Neuronal stem cell (in vitro differentiated cells): Measurements from ENCODE around the gene CSH1.

Experiments
- DNase-seq: peaks from one replicate; pipeline ENCODE4 v3.0.0-alpha.2; 2013; ENCODE audit warnings: low spot score
- H2AFZ ChIP-seq: one replicate; pipeline ENCODE4 v1.6.1; 2013; ENCODE audit warnings: mild to moderate bottlenecking, low read length, inconsistent platforms
- H2AK5ac ChIP-seq: 2 replicates; pipeline ENCODE4 v1.6.1; 2013; ENCODE audit warnings: low read depth, mild to moderate bottlenecking, inconsistent platforms, low read length, moderate library complexity, mixed read lengths
- H2BK120ac ChIP-seq: 2 replicates; pipeline ENCODE4 v1.6.1; 2013; ENCODE audit warnings: low read depth, mild to moderate bottlenecking, inconsistent platforms, low read length, moderate library complexity, mixed read lengths
- H2BK12ac ChIP-seq: one replicate; pipeline ENCODE4 v1.6.1; 2013; ENCODE audit warnings: low read length, inconsistent platforms
- H2BK15ac ChIP-seq: 2 replicates; pipeline ENCODE4 v1.6.1; 2013; ENCODE audit warnings: mild to moderate bottlenecking, low read length, inconsistent platforms, mixed read lengths
- H2BK5ac ChIP-seq: one replicate; pipeline ENCODE4 v1.6.1; 2013; ENCODE audit warnings: inconsistent platforms, mild to moderate bottlenecking, low read length, moderate library complexity
- H3K14ac ChIP-seq: one replicate; pipeline ENCODE4 v1.6.1; 2013; ENCODE audit warnings: low read length, inconsistent platforms
- H3K18ac ChIP-seq: 2 replicates; pipeline ENCODE4 v1.6.1; 2013; ENCODE audit warnings: low read length, inconsistent platforms
- H3K23ac ChIP-seq: 2 replicates; pipeline ENCODE4 v1.6.1; 2013; ENCODE audit warnings: low read depth, mild to moderate bottlenecking, mixed read lengths, low read length, inconsistent platforms; ENCODE audit not compliant: poor library complexity
- H3K27ac ChIP-seq: replicated peaks from 3 replicates; pipeline ENCODE4 v1.5.1; 2013; ENCODE audit warnings: low read length, inconsistent platforms
- H3K27me3 ChIP-seq, 3 experiments: 2 replicates each; pipeline ENCODE4 v1.6.1; 2013; ENCODE audit warnings: low read length in 3 of 3, mild to moderate bottlenecking in 2 of 3, inconsistent platforms in 1 of 3, low read depth in 1 of 3, mixed read lengths in 1 of 3, moderate library complexity in 1 of 3; ENCODE audit not compliant: control insufficient read depth in 3 of 3, insufficient read depth in 3 of 3
- H3K36me3 ChIP-seq, 2 donors: replicated peaks in 1 of 2; 2 replicates each; pipeline ENCODE4 v1.6.1; 2013; ENCODE audit warnings: low read length in 2 of 2; ENCODE audit not compliant: control insufficient read depth in 2 of 2, insufficient read depth in 2 of 2
- H3K4ac ChIP-seq: 2 replicates; pipeline ENCODE4 v1.6.1; 2013; ENCODE audit warnings: inconsistent platforms, mild to moderate bottlenecking, low read length, moderate library complexity
- H3K4me1 ChIP-seq, 2 donors: 1 replicate in 1 of 2; 2 replicates in 1 of 2; pipeline ENCODE4 v1.6.1; 2013; ENCODE audit warnings: low read length in 2 of 2, low read depth in 1 of 2; ENCODE audit not compliant: control insufficient read depth in 2 of 2, insufficient read depth in 1 of 2
- H3K4me2 ChIP-seq: one replicate; pipeline ENCODE4 v1.6.1; 2013; ENCODE audit warnings: mild to moderate bottlenecking, low read length, inconsistent platforms; ENCODE audit not compliant: insufficient read depth, poor library complexity, severe bottlenecking
- H3K4me3 ChIP-seq, 2 donors: 2 replicates each; pipeline ENCODE4 v1.5.1; 2013; ENCODE audit warnings: low read length in 2 of 2, mild to moderate bottlenecking in 2 of 2, inconsistent platforms in 1 of 2, moderate library complexity in 1 of 2
- H3K79me1 ChIP-seq: one replicate; pipeline ENCODE4 v1.6.1; 2013; ENCODE audit warnings: low read depth, mild to moderate bottlenecking, inconsistent platforms, low read length, moderate library complexity
- H3K9ac ChIP-seq: one replicate; pipeline ENCODE4 v1.6.1; 2013; ENCODE audit warnings: mild to moderate bottlenecking, low read depth, low read length, inconsistent platforms; ENCODE audit not compliant: poor library complexity
- H3K9me3 ChIP-seq, 2 donors: replicated peaks in 1 of 2; 2 replicates each; pipeline versions ENCODE3 to v1.6.1; 2013; ENCODE audit warnings: low read length in 2 of 2, mild to moderate bottlenecking in 2 of 2, inconsistent platforms in 1 of 2, low read depth in 1 of 2, mixed read lengths in 1 of 2, moderate library complexity in 1 of 2; ENCODE audit not compliant: control insufficient read depth in 2 of 2, insufficient read depth in 1 of 2
- H4K8ac ChIP-seq: one replicate; pipeline ENCODE4 v1.6.1; 2013; ENCODE audit warnings: low read depth, mild to moderate bottlenecking, inconsistent platforms, low read length, moderate library complexity
- H4K91ac ChIP-seq: one replicate; pipeline ENCODE4 v1.6.1; 2013; ENCODE audit warnings: low read length, low read depth, mild to moderate bottlenecking, inconsistent platforms; ENCODE audit not compliant: poor library complexity
- WGBS, 2 donors: extraction: QIAGEN DNeasy Blood & Tissue Kit; methylation state at CpG; one replicate each; pipeline ENCODE4 v1.1.7; 2013; ENCODE audit warnings: missing lambda C conversion rate in 2 of 2, mixed read lengths in 1 of 2; ENCODE audit not compliant: insufficient read length in 2 of 2, insufficient replicate concordance in 1 of 2; ENCODE audit errors: extremely low coverage in 2 of 2; 5-methylcytosine and 5-hydroxymethylcytosine counted together

Gene CSH1

GRCh38 chr17:63943745-63944144 lies 47.4 kb upstream of the CSH1 start:
- Histone ChIP-seq H3K4me2 (no peak overlapping the region), H3K79me1 (peaks cover 2% of the 10 kb centered on the region), H3K27me3 (peaks cover 0 to 5% (median 0%) of the 10 kb centered on the region in 3 experiments), H3K4me1 (peaks cover 0 to 2% of the 10 kb centered on the region in 2 donors), H3K36me3 (peaks cover 0 to 6% of the 10 kb centered on the region in 2 donors), H2AFZ (no peak overlapping the region), H3K23ac (no peak overlapping the region), H3K9me3 (peaks cover 0 to 4% of the 10 kb centered on the region in 2 donors), H2AK5ac (no peak overlapping the region), H4K91ac (no peak overlapping the region), H3K27ac (no peak overlapping the region), H4K8ac (no peak overlapping the region), H2BK15ac (no peak overlapping the region), H3K14ac (peak overlapping the region; percentile 94), H2BK12ac (peak overlapping the region; percentile 84), H3K18ac (no peak overlapping the region), H2BK120ac (no peak overlapping the region), H3K9ac (no peak overlapping the region), H3K4me3 (no peak overlapping the region), H3K4ac (no peak overlapping the region), H2BK5ac (no peak overlapping the region)
- no CpG with 5 or more reads among the region's 9 CpGs for WGBS, 2 donors
- DNase-seq: no peak

DNA sequence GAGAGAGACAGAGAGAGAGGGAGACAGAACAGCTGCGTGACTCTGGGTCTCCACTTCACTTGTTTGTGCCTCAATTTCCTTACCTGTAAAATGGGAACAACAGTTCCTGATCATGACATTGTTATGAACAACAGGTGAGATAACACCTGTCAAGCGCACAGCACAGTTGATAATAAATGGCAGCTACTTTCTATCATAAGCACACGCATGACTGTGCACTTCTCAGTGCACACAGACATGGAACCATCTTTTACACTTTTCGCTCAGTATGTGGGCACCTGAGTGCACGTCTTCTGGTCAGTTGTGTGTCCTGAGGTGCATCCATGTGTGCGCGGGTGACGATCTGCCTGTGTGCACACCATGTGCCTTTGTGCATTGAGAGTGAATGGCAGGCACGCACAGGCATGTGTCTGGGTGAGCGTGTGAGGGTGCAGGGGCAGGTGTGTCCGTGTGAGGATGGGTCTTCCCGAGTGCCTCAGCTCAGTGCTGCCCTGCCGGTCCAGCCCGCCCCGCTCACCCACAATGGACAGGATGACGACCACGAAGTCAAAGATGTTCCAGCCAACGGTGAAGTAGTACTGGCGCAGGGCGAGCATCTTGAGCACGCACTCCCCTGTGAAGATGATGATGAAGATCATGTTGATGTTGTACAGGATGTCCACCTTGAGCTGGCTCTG lies 46.1 kb upstream of the CSH1 start:
- Histone ChIP-seq H2AFZ (no peak overlapping the region), H3K4me3 (peak overlapping the region in 1 of 2 donors; percentile 41), H2BK5ac (peak overlapping the region; percentile 29), H3K79me1 (peaks cover 2% of the 10 kb centered on the region), H3K9ac (no peak overlapping the region), H3K4ac (peak overlapping the region; percentile 2), H2BK120ac (peak overlapping the region; percentile 28), H3K36me3 (peaks cover 0 to 6% of the 10 kb centered on the region in 2 donors), H3K27me3 (peaks cover 0 to 2% (median 0%) of the 10 kb centered on the region in 3 experiments), H3K4me2 (no peak overlapping the region), H3K27ac (no peak overlapping the region), H3K9me3 (peaks cover 0 to 4% of the 10 kb centered on the region in 2 donors), H2BK15ac (no peak overlapping the region), H3K23ac (peak overlapping the region; percentile 6), H3K4me1 (peaks cover 0 to 9% of the 10 kb centered on the region in 2 donors), H3K18ac (no peak overlapping the region), H2AK5ac (peak overlapping the region; percentile 28), H2BK12ac (peak overlapping the region; percentile 31), H4K91ac (no peak overlapping the region), H4K8ac (peak overlapping the region; percentile 72), H3K14ac (no peak overlapping the region)
- DNase-seq: no peak
- no CpG with 5 or more reads among the region's 21 CpGs for WGBS, 2 donors

- H3K18ac ChIP-seq: peak overlapping the region; percentile 44
- no peak overlapping the region for H2BK15ac ChIP-seq
- H3K27ac ChIP-seq: no peak overlapping the region
- no peak overlapping the region for H3K4me3 ChIP-seq
- no peak overlapping the region for H4K8ac ChIP-seq
- no peak for DNase-seq
- H2BK120ac ChIP-seq: no peak overlapping the region
- no CpG with 5 or more reads among the region's 23 CpGs for WGBS, 2 donors
- H2AFZ ChIP-seq: no peak overlapping the region
- peaks cover 0 to 9% of the 10 kb centered on the region in 2 donors for H3K4me1 ChIP-seq
- H4K91ac ChIP-seq: no peak overlapping the region
- H3K4ac ChIP-seq: no peak overlapping the region
- peak overlapping the region; percentile 15 for H3K9ac ChIP-seq
- no peak overlapping the region for H2AK5ac ChIP-seq
- no peak overlapping the region for H3K4me2 ChIP-seq
- H3K27me3 ChIP-seq: peaks cover 0 to 2% (median 0%) of the 10 kb centered on the region in 3 experiments
- H3K36me3 ChIP-seq: peaks cover 0 to 6% of the 10 kb centered on the region in 2 donors
- no peak overlapping the region for H2BK5ac ChIP-seq
- H3K14ac ChIP-seq: no peak overlapping the region
- peak overlapping the region; percentile 62 for H3K23ac ChIP-seq
- peaks cover 0 to 4% of the 10 kb centered on the region in 2 donors for H3K9me3 ChIP-seq
- H3K79me1 ChIP-seq: peaks cover 2% of the 10 kb centered on the region
- no peak overlapping the region for H2BK12ac ChIP-seq
These were observed 45.4 kb upstream of the CSH1 start for GRCh38 chr17:63941751-63942150.

DNA sequence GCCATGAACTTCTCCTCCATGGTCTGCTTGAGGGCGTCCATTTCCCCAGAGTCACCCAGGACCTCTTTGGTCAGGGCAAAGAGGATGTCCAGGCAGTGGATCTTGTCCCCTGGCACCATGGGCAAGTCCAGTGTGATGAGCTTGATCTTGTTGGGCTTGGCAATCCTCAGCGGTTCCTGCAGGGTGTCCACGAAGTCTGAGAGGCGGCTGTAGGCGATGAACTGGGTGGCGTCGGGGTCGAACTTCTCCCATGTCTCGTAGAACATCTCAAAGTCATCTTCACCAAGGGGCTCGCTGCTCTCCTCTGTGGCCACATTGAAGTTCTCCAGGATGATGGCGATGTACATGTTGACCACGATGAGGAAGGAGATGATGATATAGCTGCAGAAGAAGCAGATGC lies 44.8 kb upstream of the CSH1 start:
- no peak overlapping the region for H2BK5ac ChIP-seq
- no peak overlapping the region for H4K8ac ChIP-seq
- no peak overlapping the region for H3K18ac ChIP-seq
- H3K4ac ChIP-seq: no peak overlapping the region
- peak overlapping the region; percentile 79 for H3K14ac ChIP-seq
- H2BK120ac ChIP-seq: no peak overlapping the region
- H3K4me2 ChIP-seq: no peak overlapping the region
- H4K91ac ChIP-seq: no peak overlapping the region
- peaks cover 0 to 6% of the 10 kb centered on the region in 2 donors for H3K36me3 ChIP-seq
- no peak overlapping the region for H3K27ac ChIP-seq
- no peak overlapping the region for H2AFZ ChIP-seq
- peaks cover 0 to 4% of the 10 kb centered on the region in 2 donors for H3K9me3 ChIP-seq
- no peak overlapping the region for H3K9ac ChIP-seq
- H3K4me3 ChIP-seq: no peak overlapping the region
- H3K79me1 ChIP-seq: peaks cover 2% of the 10 kb centered on the region
- no peak overlapping the region for H2AK5ac ChIP-seq
- H2BK12ac ChIP-seq: no peak overlapping the region
- DNase-seq: no peak
- H3K4me1 ChIP-seq: peaks cover 0 to 9% of the 10 kb centered on the region in 2 donors
- peaks cover 0 to 2% (median 0%) of the 10 kb centered on the region in 3 experiments for H3K27me3 ChIP-seq
- peak overlapping the region; percentile 62 for H3K23ac ChIP-seq
- no peak overlapping the region for H2BK15ac ChIP-seq
- WGBS, 2 donors: no CpG with 5 or more reads among the region's 12 CpGs
